ENCODE data around the gene CNR2.
"Not testable (repeated sequence)": the region's sequence is repeated elsewhere in the genome, so short reads cannot be mapped to it uniquely, and the experiment has no call there.

Gene CNR2

DNA sequence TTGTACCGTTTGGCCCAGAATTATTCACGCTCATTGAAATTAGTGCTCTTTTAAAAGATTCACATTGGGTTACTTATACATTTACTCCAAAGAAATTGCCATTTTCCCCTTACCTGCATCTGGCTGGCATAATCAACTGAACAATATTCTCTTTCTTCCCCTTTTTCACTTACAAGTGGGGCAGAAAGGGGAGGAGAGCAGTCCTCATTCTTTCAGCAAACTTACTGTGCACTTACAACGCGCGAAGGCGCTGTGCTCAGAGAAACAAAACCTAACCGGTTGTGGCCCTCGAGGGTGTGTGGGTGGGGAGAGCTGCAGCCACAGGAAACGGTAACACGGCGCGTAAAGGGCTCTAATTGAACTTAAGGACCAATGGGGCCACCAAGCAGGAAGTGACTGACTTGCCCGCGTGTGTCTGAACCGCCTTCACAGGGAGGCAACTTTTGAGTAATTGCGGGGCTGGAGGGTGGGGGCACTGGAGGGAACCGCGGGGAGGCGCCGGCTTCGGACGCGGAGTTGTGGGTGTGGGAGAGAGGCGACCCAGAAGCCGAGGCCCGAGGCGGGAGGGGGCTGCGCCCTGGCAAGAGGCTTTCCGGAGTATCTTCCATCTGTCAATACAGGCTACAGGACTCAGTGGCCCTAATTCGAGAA lies 45.8 kb upstream of the CNR2 start:
- peaks cover 19% of the 10 kb centered on the region for H3K4me1 ChIP-seq (ENCODE audit: insufficient read depth, low read length, poor library complexity, severe bottlenecking)
- H4K20me1 ChIP-seq (ENCODE audit: insufficient read depth, low read length, poor library complexity, severe bottlenecking) = peaks cover 23% of the 10 kb centered on the region
- H3K27me3 ChIP-seq (ENCODE audit: insufficient read depth, low read length, poor library complexity, severe bottlenecking) = no peaks in the 10 kb centered on the region
- H3K9me3 ChIP-seq (ENCODE audit: insufficient read depth, low read depth, low read length) = no peaks in the 10 kb centered on the region
- peak overlapping the region; percentile 100 for H3K9ac ChIP-seq (ENCODE audit: low read depth, low read length, poor library complexity, severe bottlenecking)
- peak overlapping the region; percentile 81 for H2AFZ ChIP-seq (ENCODE audit: low read length)
- peaks cover 19% of the 10 kb centered on the region; the same call in 1 of the 2 replicates for H3K36me3 ChIP-seq (ENCODE audit: insufficient read depth, low read length)
- H3F3A ChIP-seq (ENCODE audit: low read depth) = no peaks in the 10 kb centered on the region; the same call in 1 of the 2 replicates
- peaks cover 39% of the 10 kb centered on the region for H3K79me2 ChIP-seq (ENCODE audit: insufficient read depth, low read length)
- TF ChIP-seq CTCF (conservative IDR thresholded peaks at IDR 0.05; ENCODE audit: low read length) (peak; percentile 54), EZH2phosphoT487 (IDR thresholded peaks at IDR 0.05; ENCODE audit: borderline replicate concordance) (no peak)
- peak overlapping the region; percentile 96 for H3K4me3 ChIP-seq (ENCODE audit: low read length, poor library complexity, severe bottlenecking)
- no peaks in the 10 kb centered on the region for H3K9me2 ChIP-seq (replicated peaks; ENCODE audit: low read depth, low read length)
- peak overlapping the region; percentile 76 for H3K4me2 ChIP-seq (ENCODE audit: low read depth, low read length, poor library complexity, severe bottlenecking)

GRCh38 chr1:23958040-23958809 lies 45.1 kb upstream of the CNR2 start:
- H3K36me3 ChIP-seq (ENCODE audit: insufficient read depth, low read length) = peaks cover 15% of the 10 kb centered on the region; the same call in 1 of the 2 replicates
- peak overlapping the region; percentile 100 for H3K9ac ChIP-seq (ENCODE audit: low read depth, low read length, poor library complexity, severe bottlenecking)
- peaks cover 33% of the 10 kb centered on the region for H3K79me2 ChIP-seq (ENCODE audit: insufficient read depth, low read length)
- peaks cover 18% of the 10 kb centered on the region for H4K20me1 ChIP-seq (ENCODE audit: insufficient read depth, low read length, poor library complexity, severe bottlenecking)
- not testable (repeated sequence) for H3K9me2 ChIP-seq (replicated peaks; ENCODE audit: low read depth, low read length); H3K9me3 ChIP-seq (ENCODE audit: insufficient read depth, low read depth, low read length); H2AFZ ChIP-seq (ENCODE audit: low read length); H3K27me3 ChIP-seq (ENCODE audit: insufficient read depth, low read length, poor library complexity, severe bottlenecking); H3F3A ChIP-seq (ENCODE audit: low read depth)
- H3K4me2 ChIP-seq (ENCODE audit: low read depth, low read length, poor library complexity, severe bottlenecking) = peak overlapping the region; percentile 76
- H3K4me3 ChIP-seq (ENCODE audit: low read length, poor library complexity, severe bottlenecking) = peak overlapping the region; percentile 96
- peaks cover 19% of the 10 kb centered on the region for H3K4me1 ChIP-seq (ENCODE audit: insufficient read depth, low read length, poor library complexity, severe bottlenecking)

GRCh38 chr1:23957096-23957495 lies 43.9 kb upstream of the CNR2 start:
- TF ChIP-seq CTCF (conservative IDR thresholded peaks at IDR 0.05; ENCODE audit: low read length) = no peak
- TF ChIP-seq EZH2phosphoT487 (IDR thresholded peaks at IDR 0.05; ENCODE audit: borderline replicate concordance) = no peak

More at GRCh38 chr1:23957096-23957495, 43.9 kb upstream of the CNR2 start:
- H3K4me3 ChIP-seq (ENCODE audit: low read length, poor library complexity, severe bottlenecking) = no peak overlapping the region
- peaks cover 16% of the 10 kb centered on the region for H4K20me1 ChIP-seq (ENCODE audit: insufficient read depth, low read length, poor library complexity, severe bottlenecking)
- H3K4me1 ChIP-seq (ENCODE audit: insufficient read depth, low read length, poor library complexity, severe bottlenecking) = peaks cover 19% of the 10 kb centered on the region
- peaks cover 25% of the 10 kb centered on the region for H3K79me2 ChIP-seq (ENCODE audit: insufficient read depth, low read length)
- H3K9ac ChIP-seq (ENCODE audit: low read depth, low read length, poor library complexity, severe bottlenecking) = peak overlapping the region; percentile 100
- H3K4me2 ChIP-seq (ENCODE audit: low read depth, low read length, poor library complexity, severe bottlenecking) = no peak overlapping the region
- H2AFZ ChIP-seq (ENCODE audit: low read length) = no peak overlapping the region
- no peaks in the 10 kb centered on the region for H3K9me2 ChIP-seq (replicated peaks; ENCODE audit: low read depth, low read length)
- no peaks in the 10 kb centered on the region for H3K27me3 ChIP-seq (ENCODE audit: insufficient read depth, low read length, poor library complexity, severe bottlenecking)
- no peaks in the 10 kb centered on the region for H3K9me3 ChIP-seq (ENCODE audit: insufficient read depth, low read depth, low read length)
- no peaks in the 10 kb centered on the region for H3F3A ChIP-seq (ENCODE audit: low read depth)
- H3K36me3 ChIP-seq (ENCODE audit: insufficient read depth, low read length) = peaks cover 15% of the 10 kb centered on the region; the same call in 1 of the 2 replicates
